SK-N-SH (cell line): ENCODE measurements around the gene TEP1. TPM values are rescaled to one million over a fixed set of nuclear protein-coding genes. Genes with fewer than 3 reads are reported as not detected.

Experiments used
- CTCF ChIA-PET: fragments of 300-600, 350-600 bp; formaldehyde crosslinking; extraction: SDS; loops from one replicate; lab custom pipeline; 2021; lab: Yijun Ruan, JAX
- POLR2A ChIA-PET: fragments of 350-600 bp; sonication (Branson Sonifier 250); formaldehyde crosslinking; extraction: SDS; loops from one replicate; lab custom pipeline; 2020; ENCODE audit warnings: antibody characterized with exemption, inconsistent platforms; lab: Yijun Ruan, JAX
- DNase-seq: peaks from one replicate; pipeline ENCODE4 v3.0.0; 2012
- H2AFZ ChIP-seq: fragments of 200-600 bp; sonication (generic); 2 replicates; pipeline ENCODE4 v1.8.1; 2016; ENCODE audit warnings: antibody characterized with exemption, mild to moderate bottlenecking, low read depth
- H3F3A ChIP-seq: fragments of 200-600 bp; sonication (generic); replicated peaks from 2 replicates; pipeline ENCODE3; 2016; ENCODE audit warnings: antibody characterized with exemption, mild to moderate bottlenecking; ENCODE audit not compliant: insufficient read depth
- H3K27ac ChIP-seq, 2 experiments: fragments of 200-500 bp in 1 of 2; fragments of 200-600 bp in 1 of 2; sonication (Bioruptor generic) in 1 of 2; sonication (generic), shearing (Covaris generic) in 1 of 2; 2 replicates each; pipeline versions ENCODE4 v1.5.1 to v1.6.1; 2014 to 2016; ENCODE audit warnings: low read depth in 2 of 2, inconsistent platforms in 1 of 2, low read length in 1 of 2, mild to moderate bottlenecking in 1 of 2, mixed read lengths in 1 of 2
- H3K27me3 ChIP-seq: fragments of 200-600 bp; sonication (generic), shearing (Covaris generic); 2 replicates; pipeline ENCODE4 v1.6.1; 2016; ENCODE audit warnings: mixed run types; ENCODE audit not compliant: insufficient read depth
- H3K36me3 ChIP-seq, 2 experiments: fragments of 200-500 bp in 1 of 2; fragments of 200-600 bp in 1 of 2; sonication (Bioruptor generic) in 1 of 2; sonication (generic) in 1 of 2; replicated peaks in 1 of 2; 2 replicates each; pipeline versions ENCODE3 to v1.5.1; 2014 to 2016; ENCODE audit warnings: low read length in 1 of 2, mild to moderate bottlenecking in 1 of 2; ENCODE audit not compliant: insufficient read depth in 2 of 2, control insufficient read depth in 1 of 2
- H3K4me1 ChIP-seq, 2 experiments: fragments of 200-500 bp in 1 of 2; fragments of 200-600 bp in 1 of 2; sonication (Bioruptor generic) in 1 of 2; sonication (generic), shearing (Covaris generic) in 1 of 2; 2 replicates each; pipeline versions ENCODE4 v1.5.1 to v1.6.1; 2014 to 2016; ENCODE audit warnings: low read depth in 1 of 2, low read length in 1 of 2, mixed run types in 1 of 2; ENCODE audit not compliant: insufficient read depth in 2 of 2, control insufficient read depth in 1 of 2
- H3K4me2 ChIP-seq: fragments of 200-600 bp; sonication (generic), shearing (Covaris generic); 2 replicates; pipeline ENCODE4 v1.6.1; 2017; ENCODE audit warnings: mixed run types
- H3K4me3 ChIP-seq, 2 experiments: fragments of 200-500 bp in 1 of 2; fragments of 200-600 bp in 1 of 2; sonication (Bioruptor generic) in 1 of 2; sonication (generic), shearing (Covaris generic) in 1 of 2; 2 replicates each; pipeline versions ENCODE4 v1.5.1 to v1.8.1; 2014 to 2016; ENCODE audit warnings: low read depth in 2 of 2, inconsistent platforms in 1 of 2, low read length in 1 of 2, mild to moderate bottlenecking in 1 of 2, mixed read lengths in 1 of 2, moderate library complexity in 1 of 2
- H3K79me2 ChIP-seq: fragments of 200-600 bp; sonication (generic); 2 replicates; pipeline ENCODE4 v1.8.1; 2017; ENCODE audit warnings: mild to moderate bottlenecking; ENCODE audit not compliant: insufficient read depth
- H3K9ac ChIP-seq: fragments of 200-600 bp; sonication (generic); 2 replicates; pipeline ENCODE4 v1.6.1; 2017; ENCODE audit warnings: mixed run types
- H3K9me2 ChIP-seq: fragments of 200-600 bp; sonication (generic); 2 replicates; pipeline ENCODE4 v1.6.1; 2017; ENCODE audit warnings: mixed run types
- H3K9me3 ChIP-seq: fragments of 200-600 bp; sonication (generic); 2 replicates; pipeline ENCODE4 v1.6.1; 2017; ENCODE audit warnings: mixed run types, mild to moderate bottlenecking, moderate library complexity
- H4K20me1 ChIP-seq: fragments of 200-600 bp; sonication (generic); 2 replicates; pipeline ENCODE4 v1.6.1; 2017; ENCODE audit warnings: mild to moderate bottlenecking, mixed run types; ENCODE audit not compliant: insufficient read depth
- ELF1 ChIP-seq: IDR thresholded peaks from 2 replicates; pipeline ENCODE4 v1.4.0; 2012
- EZH2phosphoT487 ChIP-seq: fragments of 200-600 bp; sonication (generic); IDR thresholded peaks from 2 replicates; pipeline ENCODE4 v1.6.1; 2017; ENCODE audit warnings: low read depth, mixed run types, mild to moderate bottlenecking, antibody characterized with exemption, moderate library complexity, borderline replicate concordance
- FOXM1 ChIP-seq: IDR thresholded peaks from 2 replicates; pipeline ENCODE4 v1.4.0; 2012; ENCODE audit warnings: low read depth, mild to moderate bottlenecking
- GABPA ChIP-seq: IDR thresholded peaks from 2 replicates; pipeline ENCODE4 v1.4.0; 2012; ENCODE audit warnings: low read depth, mild to moderate bottlenecking
- JUND ChIP-seq: IDR thresholded peaks from 2 replicates; pipeline ENCODE4 v1.4.0; 2012
- MEF2A ChIP-seq: IDR thresholded peaks from 2 replicates; pipeline ENCODE4 v1.4.0; 2012; ENCODE audit warnings: low read depth, borderline replicate concordance
- PBX3 ChIP-seq: IDR thresholded peaks from 2 replicates; pipeline ENCODE4; 2012
- RCOR1 ChIP-seq: fragments of 150-350 bp; IDR thresholded peaks from 2 replicates; pipeline ENCODE4 v1.6.1; 2017; ENCODE audit warnings: antibody characterized with exemption, low read length
- REST ChIP-seq: IDR thresholded peaks from 2 replicates; pipeline ENCODE4 v1.6.1; 2012; ENCODE audit warnings: mild to moderate bottlenecking, low read depth, low read length, moderate library complexity
- TAF1 ChIP-seq: IDR thresholded peaks from 2 replicates; pipeline ENCODE4 v1.6.1; 2012; ENCODE audit warnings: low read depth, mild to moderate bottlenecking, low read length, moderate library complexity, borderline replicate concordance
- TCF12 ChIP-seq: IDR thresholded peaks from 2 replicates; pipeline ENCODE4 v1.4.0; 2012
- USF1 ChIP-seq: IDR thresholded peaks from 2 replicates; pipeline ENCODE4 v1.4.0; 2012; ENCODE audit warnings: low read depth, borderline replicate concordance
- USF2 ChIP-seq: fragments of 150-350 bp; IDR thresholded peaks from 2 replicates; pipeline ENCODE4 v1.6.1; 2017; ENCODE audit warnings: antibody characterized with exemption, low read length, low read depth, borderline replicate concordance
- YY1 ChIP-seq: IDR thresholded peaks from 2 replicates; pipeline ENCODE4 v1.4.0; 2012; ENCODE audit warnings: low read depth, mild to moderate bottlenecking
- ZBTB33 ChIP-seq: IDR thresholded peaks from 2 replicates; pipeline ENCODE4 v1.4.0; 2012; ENCODE audit warnings: low read depth, borderline replicate concordance
- WGBS: methylation state at CpG from one replicate; pipeline ENCODE4 v1.1.6; 2017; ENCODE audit warnings: low lambda C conversion rate; 5-methylcytosine and 5-hydroxymethylcytosine counted together
- polyA plus RNA-seq, 3 experiments: library from polyadenylated mRNA; depleted of rRNA; stranded (reverse); fragments of >200 nt; gene quantifications; 2 replicates each; pipeline ENCODE4 v1.2.3, GENCODE V29; 2012

TEP1 gene
- polyA plus RNA-seq, 1 of the 3 experiments (the other 2 are of a cell fraction), result 12.1 TPM

GRCh38 chr14:20409226-20409625, 4.1 kb downstream of the TEP1 start:
- ChIA-PET POLR2A (no interaction called here), CTCF (interaction anchor here (1.5 kb wide), 1 partner anchor 282 kb away, joined by 4 read pairs; no protein-coding TSS in a partner anchor)
- Histone ChIP-seq H3K4me3 (0 out of 4 replicates have a peak overlapping the region, but pooled peaks of 1 of the 2 experiments have one; percentile 2), H3K4me1 (peaks cover 0 to 16% of the 10 kb centered on the region in 2 experiments; a peak in 2 of 4 replicates), H2AFZ (no peak overlapping the region), H3K9me2 (no peaks in the 10 kb centered on the region), H4K20me1 (no peaks in the 10 kb centered on the region), H3K79me2 (peaks cover 44% of the 10 kb centered on the region), H3K4me2 (peak overlapping the region; percentile 33; the same call in 1 of the 2 replicates), H3K27ac (peak overlapping the region in 1 of 2 experiments; percentile 24; a peak in 1 of 4 replicates), H3F3A (peaks cover 18% of the 10 kb centered on the region), H3K27me3 (no peaks in the 10 kb centered on the region), H3K36me3 (peaks cover 20 to 26% of the 10 kb centered on the region in 2 experiments), H3K9me3 (no peaks in the 10 kb centered on the region), H3K9ac (no peak overlapping the region)
- DNase-seq, result no peak
- TF ChIP-seq ZBTB33 (no peak), PBX3 (no peak), MEF2A (peak; percentile 68; the same call in 1 of the 2 replicates)
- WGBS, result 25% methylated on average over 2 of the region's 2 CpGs

- no peaks in the 10 kb centered on the region for H3F3A ChIP-seq
- H2AFZ ChIP-seq, result no peak overlapping the region
- no peaks in the 10 kb centered on the region for H3K9me2 ChIP-seq
- no peak overlapping the region for H3K27ac ChIP-seq
- CTCF ChIA-PET, result no interaction called here
- POLR2A ChIA-PET, result no interaction called here
- H3K9me3 ChIP-seq, result no peaks in the 10 kb centered on the region
- H3K4me1 ChIP-seq, result no peaks in the 10 kb centered on the region
- WGBS, result 88% methylated on average over 11 of the region's 11 CpGs
- H3K9ac ChIP-seq, result no peak overlapping the region
- TF ChIP-seq GABPA (no peak), USF2 (no peak), RCOR1 (no peak), JUND (no peak), USF1 (no peak), EZH2phosphoT487 (no peak), ELF1 (no peak), TAF1 (no peak), TCF12 (no peak), REST (no peak), FOXM1 (no peak), PBX3 (no peak), YY1 (no peak)
- DNase-seq, result no peak
- H3K79me2 ChIP-seq, result peaks cover 21% of the 10 kb centered on the region
- H3K4me2 ChIP-seq, result no peak overlapping the region
- no peak overlapping the region for H3K4me3 ChIP-seq
- H3K27me3 ChIP-seq, result no peaks in the 10 kb centered on the region
- peaks cover 49 to 54% of the 10 kb centered on the region in 2 experiments for H3K36me3 ChIP-seq
- no peaks in the 10 kb centered on the region for H4K20me1 ChIP-seq
These were observed 9.8 kb downstream of the TEP1 start for GRCh38 chr14:20403521-20403920.
